ENCODE results near the gene ELP1.
"Not testable (repeated sequence)": the region's sequence is repeated elsewhere in the genome, so short reads cannot be mapped to it uniquely, and the experiment has no call there.

Gene ELP1

DNA sequence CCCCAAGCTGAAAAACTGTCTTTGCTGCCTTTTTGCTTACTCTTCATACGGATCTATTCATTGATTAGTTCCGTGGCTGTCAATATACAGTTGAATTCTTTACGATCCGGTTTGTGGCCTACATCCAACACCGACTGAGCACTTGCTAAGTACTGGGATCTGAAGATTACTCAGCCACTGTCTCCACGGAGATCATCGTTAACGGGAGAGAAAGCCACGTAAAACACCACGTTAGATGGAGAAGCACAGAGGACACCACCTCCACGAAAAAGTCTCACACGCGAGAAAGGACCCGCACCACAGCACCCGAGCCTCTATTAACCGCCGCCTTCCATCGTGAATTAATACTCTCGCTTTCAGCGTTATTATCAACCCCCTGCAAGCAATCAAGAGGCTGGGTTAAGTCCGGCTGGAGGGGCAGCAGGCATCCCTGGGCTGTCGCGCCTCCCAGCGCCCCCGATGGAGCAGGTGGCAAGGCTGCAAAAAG, 650 bp downstream of the ELP1 start:
- TF ChIP-seq, protein P1, sequence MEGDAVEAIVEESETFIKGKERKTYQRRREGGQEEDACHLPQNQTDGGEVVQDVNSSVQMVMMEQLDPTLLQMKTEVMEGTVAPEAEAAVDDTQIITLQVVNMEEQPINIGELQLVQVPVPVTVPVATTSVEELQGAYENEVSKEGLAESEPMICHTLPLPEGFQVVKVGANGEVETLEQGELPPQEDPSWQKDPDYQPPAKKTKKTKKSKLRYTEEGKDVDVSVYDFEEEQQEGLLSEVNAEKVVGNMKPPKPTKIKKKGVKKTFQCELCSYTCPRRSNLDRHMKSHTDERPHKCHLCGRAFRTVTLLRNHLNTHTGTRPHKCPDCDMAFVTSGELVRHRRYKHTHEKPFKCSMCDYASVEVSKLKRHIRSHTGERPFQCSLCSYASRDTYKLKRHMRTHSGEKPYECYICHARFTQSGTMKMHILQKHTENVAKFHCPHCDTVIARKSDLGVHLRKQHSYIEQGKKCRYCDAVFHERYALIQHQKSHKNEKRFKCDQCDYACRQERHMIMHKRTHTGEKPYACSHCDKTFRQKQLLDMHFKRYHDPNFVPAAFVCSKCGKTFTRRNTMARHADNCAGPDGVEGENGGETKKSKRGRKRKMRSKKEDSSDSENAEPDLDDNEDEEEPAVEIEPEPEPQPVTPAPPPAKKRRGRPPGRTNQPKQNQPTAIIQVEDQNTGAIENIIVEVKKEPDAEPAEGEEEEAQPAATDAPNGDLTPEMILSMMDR (IDR thresholded peaks at IDR 0.05; ENCODE audit: low read length, missing control alignments) = no peak
- peak; percentile 12 for DNase-seq (ENCODE audit: low read depth)
- H3K4me3 ChIP-seq (replicated peaks; ENCODE audit: low read depth, low read length) = peak overlapping the region; percentile 96

DNA sequence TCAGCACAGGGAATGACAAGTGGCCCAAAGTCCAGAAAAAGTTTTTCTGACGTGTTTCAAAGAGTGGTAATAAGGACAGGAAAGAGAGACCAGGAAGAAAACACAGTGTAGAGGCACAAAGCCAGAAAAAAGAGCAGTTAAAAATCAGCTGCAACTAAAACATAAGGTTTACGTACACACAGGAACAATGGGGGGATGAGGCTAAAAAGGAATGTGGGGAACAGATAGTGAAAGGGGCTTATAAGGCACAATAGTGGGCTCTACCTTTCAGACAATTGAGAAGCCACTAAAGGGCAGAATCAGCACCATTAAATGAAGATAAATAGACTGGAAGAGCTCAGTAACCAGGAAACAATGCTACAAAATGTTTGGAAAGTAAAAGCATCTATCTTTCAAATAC, 5.5 kb downstream of the ELP1 start:
- no peak overlapping the region for H3K4me3 ChIP-seq (replicated peaks; ENCODE audit: low read depth, low read length)
- TF ChIP-seq, protein P1 (IDR thresholded peaks at IDR 0.05; ENCODE audit: low read length, missing control alignments) = no peak
- no peak for DNase-seq (ENCODE audit: low read depth)

DNA sequence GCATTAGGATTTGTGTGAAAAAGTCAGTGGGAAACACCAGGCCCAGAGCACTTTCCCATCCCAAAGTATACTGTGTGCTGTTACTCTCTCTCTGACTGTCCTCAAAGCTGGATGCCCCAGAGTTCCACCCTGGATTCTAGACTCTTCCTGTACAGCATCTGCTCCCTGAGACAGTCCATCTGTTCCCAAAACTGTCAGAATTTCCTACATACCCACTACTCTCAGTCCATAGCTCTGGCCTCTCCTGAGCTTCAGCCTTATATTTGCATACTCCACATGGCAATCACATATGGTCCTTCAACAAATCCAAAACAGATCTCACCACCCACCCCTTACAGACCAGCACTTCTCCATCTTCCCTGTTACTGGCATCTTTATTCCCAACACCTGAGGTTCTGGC, 9.5 kb downstream of the ELP1 start:
- no peak for DNase-seq (ENCODE audit: low read depth)
- TF ChIP-seq, protein P1 (IDR thresholded peaks at IDR 0.05; ENCODE audit: low read length, missing control alignments) = no peak

DNA sequence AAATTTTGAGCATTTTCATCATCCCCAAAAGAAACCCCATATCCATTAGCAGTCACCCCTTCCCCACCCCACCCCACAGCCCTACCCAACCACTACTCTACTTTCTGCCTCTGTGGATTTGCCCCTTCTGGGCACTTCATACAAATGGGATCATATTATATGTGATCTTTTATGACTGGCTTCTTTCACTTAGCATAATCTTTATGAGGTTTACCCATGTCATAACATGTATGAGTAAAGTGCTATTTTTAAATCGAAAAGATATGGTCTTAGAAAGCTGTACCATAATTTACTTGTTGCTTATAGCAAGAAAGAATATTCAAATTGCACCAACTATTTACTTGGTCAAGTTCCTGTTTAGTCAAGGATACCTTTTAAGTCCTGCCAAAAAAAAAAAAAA, 12.7 kb downstream of the ELP1 start:
- TF ChIP-seq, protein P1 (IDR thresholded peaks at IDR 0.05; ENCODE audit: low read length, missing control alignments) = no peak
- no peak for DNase-seq (ENCODE audit: low read depth)

More for the DNA sequence above, 9.5 kb downstream of the ELP1 start:
- H3K4me3 ChIP-seq (replicated peaks; ENCODE audit: low read depth, low read length) = no peak overlapping the region

DNA sequence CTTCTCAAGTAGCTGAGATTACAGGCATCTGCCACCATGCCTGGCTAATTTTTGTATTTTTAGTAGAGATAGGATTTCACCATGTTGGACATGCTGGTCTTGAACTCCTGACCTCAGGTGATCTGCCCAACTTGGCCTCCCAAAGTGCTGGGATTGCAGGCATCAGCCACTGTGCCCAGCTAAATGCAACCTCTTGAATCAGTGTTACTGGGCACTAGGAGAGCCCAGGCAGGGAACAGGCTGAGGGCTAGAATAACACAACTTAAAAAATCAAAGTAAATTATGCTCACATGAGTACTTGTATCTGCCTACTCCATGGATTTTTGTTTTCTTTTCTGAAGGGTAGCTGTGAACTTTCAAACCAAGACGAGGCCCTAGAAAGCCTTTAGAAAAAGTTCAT, 13.5 kb downstream of the ELP1 start:
- not testable (repeated sequence) for H3K4me3 ChIP-seq (replicated peaks; ENCODE audit: low read depth, low read length); DNase-seq (ENCODE audit: low read depth)

More for the DNA sequence above, 12.7 kb downstream of the ELP1 start:
- H3K4me3 ChIP-seq (replicated peaks; ENCODE audit: low read depth, low read length) = no peak overlapping the region

DNA sequence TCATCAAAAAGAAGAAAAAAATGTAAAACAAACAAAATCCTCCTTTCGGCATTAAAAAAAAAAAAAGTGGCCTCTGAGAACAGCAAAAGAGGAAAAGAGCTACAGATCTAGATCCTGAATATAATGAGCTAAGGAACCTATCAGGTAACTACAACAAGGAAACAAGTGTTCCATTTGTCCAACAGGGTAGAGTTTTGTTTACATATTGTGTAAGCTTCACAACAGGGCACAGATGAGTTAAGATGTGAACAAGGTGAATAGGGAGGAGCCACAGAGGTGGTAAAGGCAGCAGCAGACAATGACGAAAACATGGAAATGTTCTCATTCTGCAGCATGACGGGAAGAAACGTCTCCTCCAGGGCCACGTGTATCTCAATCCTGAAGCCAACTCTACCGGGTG, 14.4 kb downstream of the ELP1 start:
- TF ChIP-seq, protein P1 (IDR thresholded peaks at IDR 0.05; ENCODE audit: low read length, missing control alignments) = no peak
- H3K4me3 ChIP-seq (replicated peaks; ENCODE audit: low read depth, low read length) = no peak overlapping the region
- DNase-seq (ENCODE audit: low read depth) = no peak

DNA sequence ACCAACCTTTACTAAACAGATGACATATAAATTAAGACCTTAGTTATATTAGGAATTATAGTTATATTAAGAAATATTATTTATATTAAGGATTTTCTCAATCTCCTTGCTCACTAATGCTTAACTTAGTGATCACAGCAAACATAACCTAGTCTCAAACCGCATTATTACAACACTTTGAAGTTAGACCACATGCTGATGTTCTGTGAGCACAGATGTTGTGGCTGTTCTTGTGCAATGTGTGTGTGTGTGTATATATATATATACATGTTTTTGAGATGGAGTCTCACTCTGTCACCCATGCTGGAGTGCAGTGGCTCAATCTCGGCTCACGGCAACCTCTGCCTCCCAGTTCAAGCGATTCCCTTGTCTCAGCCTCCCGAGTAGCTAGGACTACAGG, 20.5 kb downstream of the ELP1 start:
- no peak for DNase-seq (ENCODE audit: low read depth)
- TF ChIP-seq, protein P1 (IDR thresholded peaks at IDR 0.05; ENCODE audit: low read length, missing control alignments) = no peak
- no peak overlapping the region for H3K4me3 ChIP-seq (replicated peaks; ENCODE audit: low read depth, low read length)

All from fibroblast of pulmonary artery (primary cell).